Stimulated activated CD4-positive, alpha-beta T cell treated with anti-CD3 and anti-CD28 coated beads, Interleukin-1b, Interleukin-23, amount 100 ng/mL, for 4 hours (primary cell): ENCODE data around the gene RASA2.

Experiments
- DNase-seq, 2 donors: peaks; one replicate each; pipeline ENCODE4 v3.0.0-alpha.2; 2020; ENCODE audit warnings: low read depth in 2 of 2

Gene RASA2, protein sequence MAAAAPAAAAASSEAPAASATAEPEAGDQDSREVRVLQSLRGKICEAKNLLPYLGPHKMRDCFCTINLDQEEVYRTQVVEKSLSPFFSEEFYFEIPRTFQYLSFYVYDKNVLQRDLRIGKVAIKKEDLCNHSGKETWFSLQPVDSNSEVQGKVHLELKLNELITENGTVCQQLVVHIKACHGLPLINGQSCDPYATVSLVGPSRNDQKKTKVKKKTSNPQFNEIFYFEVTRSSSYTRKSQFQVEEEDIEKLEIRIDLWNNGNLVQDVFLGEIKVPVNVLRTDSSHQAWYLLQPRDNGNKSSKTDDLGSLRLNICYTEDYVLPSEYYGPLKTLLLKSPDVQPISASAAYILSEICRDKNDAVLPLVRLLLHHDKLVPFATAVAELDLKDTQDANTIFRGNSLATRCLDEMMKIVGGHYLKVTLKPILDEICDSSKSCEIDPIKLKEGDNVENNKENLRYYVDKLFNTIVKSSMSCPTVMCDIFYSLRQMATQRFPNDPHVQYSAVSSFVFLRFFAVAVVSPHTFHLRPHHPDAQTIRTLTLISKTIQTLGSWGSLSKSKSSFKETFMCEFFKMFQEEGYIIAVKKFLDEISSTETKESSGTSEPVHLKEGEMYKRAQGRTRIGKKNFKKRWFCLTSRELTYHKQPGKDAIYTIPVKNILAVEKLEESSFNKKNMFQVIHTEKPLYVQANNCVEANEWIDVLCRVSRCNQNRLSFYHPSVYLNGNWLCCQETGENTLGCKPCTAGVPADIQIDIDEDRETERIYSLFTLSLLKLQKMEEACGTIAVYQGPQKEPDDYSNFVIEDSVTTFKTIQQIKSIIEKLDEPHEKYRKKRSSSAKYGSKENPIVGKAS

DNA sequence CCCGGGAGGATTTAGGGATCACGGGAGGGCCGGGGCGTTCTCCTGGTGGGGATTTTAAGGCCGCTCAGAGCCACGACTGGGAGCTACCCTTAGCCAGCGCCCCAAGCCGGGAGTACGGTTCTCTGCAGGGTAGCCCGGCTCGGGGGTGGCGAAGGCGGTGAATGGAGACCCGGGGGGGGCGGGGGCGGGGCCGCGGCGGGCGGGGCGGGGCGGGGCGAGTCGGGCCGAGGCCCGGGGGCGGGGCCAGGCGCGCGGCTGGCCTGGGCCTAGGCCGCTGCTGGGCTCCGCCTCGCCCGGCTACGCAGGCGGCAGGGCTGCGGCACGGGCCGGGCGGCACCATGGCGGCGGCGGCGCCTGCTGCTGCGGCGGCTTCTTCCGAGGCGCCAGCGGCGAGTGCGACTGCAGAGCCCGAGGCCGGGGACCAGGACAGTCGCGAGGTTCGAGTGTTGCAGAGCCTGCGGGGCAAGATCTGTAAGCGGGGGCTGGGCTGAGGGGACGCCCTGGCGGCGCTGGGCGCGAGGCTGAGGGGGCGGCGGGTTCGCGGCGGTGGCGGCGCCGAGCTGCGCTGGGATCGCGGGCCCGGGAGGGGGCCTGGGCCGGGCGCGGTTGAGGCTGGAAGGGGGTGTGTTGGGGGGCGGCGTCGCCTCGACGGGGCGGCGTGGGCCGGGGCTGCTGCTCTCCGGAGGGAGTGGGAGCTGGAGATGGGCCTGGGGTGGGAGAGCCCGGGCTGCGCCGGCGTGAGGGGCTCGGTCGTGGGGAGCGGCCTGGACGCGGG lies at the start of gene RASA2:
TSS of gene RASA2 (plus strand) at position 282 of the 775 bp plus-strand sequence. CDS start at position 339, 57 bp downstream.
- peak; percentile 46 to 60 for DNase-seq

DNA sequence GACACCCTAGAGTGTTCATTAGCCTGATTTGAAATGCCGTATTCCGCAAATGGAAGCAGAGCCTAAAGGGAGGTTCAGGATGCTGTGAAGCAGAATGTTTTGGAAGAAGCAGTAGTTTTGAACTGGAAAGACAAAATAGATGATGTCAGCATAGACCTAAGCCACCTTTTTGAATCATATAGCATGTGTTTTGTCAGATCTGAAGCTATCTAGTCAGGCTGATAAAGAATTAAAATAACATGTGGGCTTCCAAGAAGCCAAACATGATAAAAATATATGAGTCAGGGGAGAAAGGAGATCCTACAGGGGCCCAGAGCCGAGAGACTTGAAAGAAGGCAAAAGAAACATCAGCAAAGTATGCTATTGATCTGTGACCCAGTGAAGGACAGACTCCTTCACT lies 47.2 kb upstream of the RASA2 start:
- DNase-seq: no peak

DNA sequence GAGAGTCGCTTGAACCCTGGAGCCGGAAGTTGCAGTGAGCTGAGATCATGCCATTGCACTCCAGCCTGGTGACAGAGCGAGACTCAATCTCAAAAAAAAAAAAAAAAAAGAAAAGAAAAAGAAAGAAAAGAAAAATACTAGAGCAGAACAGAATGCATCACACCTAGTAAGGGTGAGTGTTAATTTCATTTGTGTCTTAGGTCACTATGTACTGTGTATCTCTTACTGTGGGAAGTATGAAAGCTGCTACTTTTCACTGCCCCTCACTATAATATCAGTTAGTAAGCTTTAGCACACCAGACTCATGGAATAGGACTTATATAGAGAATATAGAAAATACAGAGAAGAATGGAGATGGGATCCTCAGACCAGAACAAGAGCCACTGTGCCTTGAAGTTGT lies 45.9 kb upstream of the RASA2 start:
- no peak for DNase-seq

DNA sequence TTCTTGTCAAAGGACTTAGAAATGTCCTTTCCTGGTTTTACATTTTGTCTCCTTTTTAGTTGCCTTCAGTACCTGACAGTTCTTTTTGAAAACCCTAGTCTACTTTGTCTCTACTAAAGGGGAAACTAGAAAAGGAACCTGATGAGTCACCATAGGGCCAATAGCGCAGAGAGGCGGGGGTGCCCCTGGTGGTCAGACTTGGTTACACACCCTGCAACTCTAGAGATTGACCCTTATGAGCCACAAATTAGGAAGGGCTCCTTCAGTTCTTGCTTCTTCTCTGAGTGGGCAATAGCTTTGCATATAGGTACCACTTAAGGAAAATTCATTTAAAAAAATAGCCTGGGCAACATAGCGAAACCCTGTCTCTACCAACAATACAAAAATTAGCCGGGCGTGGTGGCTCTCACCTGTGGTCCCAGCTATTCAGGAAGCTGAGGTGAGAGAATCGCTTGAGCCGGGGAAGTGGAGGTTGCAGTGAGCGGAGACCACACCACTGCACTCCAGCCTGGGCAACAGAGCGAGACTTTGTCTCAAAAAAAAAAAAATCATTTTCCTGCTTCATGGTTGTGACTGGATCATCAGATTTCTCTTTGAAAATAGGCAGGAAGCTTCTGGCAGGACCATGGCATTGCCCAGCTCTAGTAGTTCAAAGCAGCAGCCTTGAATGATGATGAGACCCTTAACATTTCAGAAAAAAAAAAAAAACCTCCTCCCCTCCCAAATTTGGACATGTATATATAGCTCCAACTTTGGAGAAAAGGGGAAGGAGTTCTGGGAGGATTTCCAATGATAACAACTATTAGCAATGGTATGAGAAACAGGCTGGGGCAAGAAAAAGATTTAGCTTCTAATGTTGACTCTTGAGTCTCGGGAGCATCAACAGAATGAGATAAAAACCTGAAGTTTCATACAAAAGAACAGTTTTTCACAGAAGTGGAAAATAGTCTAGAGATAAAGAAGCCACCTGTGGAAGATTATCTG lies 45.2 kb upstream of the RASA2 start:
- DNase-seq: peak; percentile 59 to 74

DNA sequence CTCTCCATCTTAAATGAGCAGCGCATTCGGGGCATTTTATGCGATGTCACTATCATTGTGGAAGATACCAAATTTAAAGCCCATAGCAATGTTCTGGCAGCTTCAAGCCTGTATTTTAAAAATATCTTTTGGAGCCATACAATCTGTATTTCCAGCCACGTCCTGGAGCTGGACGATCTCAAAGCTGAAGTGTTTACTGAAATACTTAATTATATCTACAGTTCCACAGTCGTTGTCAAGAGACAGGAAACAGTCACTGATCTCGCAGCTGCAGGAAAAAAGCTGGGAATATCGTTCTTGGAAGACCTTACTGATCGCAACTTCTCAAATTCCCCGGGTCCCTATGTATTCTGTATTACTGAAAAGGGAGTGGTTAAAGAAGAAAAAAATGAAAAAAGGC lies 44.4 kb upstream of the RASA2 start:
- no peak for DNase-seq

DNA sequence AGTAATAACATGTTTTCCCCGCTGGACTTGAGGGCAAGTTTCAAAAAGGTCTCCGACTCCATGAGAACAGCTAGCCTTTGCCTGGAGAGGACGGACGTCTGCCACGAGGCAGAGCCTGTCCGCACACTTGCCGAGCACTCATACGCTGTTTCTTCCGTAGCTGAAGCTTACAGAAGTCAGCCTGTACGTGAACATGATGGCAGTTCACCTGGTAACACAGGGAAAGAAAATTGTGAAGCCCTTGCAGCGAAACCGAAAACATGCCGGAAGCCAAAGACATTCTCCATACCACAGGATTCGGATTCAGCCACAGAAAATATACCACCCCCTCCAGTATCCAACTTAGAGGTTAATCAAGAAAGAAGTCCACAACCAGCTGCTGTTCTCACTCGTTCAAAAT lies 43.9 kb upstream of the RASA2 start:
- no peak for DNase-seq

DNA sequence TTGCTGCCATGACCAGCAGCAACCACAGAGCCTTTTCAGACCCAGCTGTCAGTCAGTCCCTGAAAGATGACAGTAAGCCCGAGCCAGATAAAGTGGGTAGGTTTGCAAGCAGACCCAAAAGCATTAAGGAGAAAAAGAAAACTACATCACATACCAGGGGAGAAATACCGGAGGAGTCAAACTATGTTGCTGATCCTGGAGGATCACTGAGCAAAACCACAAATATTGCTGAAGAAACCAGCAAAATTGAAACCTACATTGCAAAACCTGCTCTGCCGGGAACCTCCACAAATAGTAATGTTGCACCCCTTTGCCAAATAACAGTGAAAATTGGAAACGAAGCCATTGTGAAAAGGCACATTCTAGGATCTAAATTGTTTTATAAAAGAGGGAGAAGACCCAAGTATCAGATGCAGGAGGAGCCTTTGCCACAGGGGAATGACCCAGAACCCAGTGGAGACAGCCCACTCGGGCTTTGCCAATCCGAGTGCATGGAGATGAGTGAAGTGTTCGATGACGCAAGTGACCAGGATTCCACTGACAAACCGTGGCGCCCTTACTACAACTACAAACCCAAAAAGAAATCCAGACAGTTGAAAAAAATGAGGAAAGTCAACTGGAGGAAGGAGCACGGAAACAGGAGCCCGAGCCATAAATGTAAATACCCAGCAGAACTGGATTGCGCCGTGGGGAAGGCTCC lies 42.1 kb upstream of the RASA2 start:
- no peak for DNase-seq

DNA sequence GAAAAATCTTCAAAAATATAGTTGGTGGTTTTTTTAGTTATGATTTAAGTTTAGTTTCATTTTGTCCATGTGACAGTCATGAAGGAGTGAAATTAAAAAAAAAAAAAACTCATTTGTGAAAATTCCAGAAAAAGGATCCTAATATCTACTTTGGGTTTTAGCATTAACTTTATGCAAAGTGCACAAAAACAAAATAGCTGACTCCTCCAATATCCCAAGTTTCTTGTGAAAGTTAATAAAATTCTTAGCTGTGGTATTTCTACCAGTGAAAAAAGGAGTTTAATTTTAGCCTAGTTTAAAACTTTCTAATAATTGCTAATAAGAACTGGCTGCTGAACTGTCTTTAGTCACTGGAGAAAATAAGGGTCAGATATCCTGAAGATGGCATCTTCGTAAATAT lies 40.8 kb upstream of the RASA2 start:
- DNase-seq: no peak

DNA sequence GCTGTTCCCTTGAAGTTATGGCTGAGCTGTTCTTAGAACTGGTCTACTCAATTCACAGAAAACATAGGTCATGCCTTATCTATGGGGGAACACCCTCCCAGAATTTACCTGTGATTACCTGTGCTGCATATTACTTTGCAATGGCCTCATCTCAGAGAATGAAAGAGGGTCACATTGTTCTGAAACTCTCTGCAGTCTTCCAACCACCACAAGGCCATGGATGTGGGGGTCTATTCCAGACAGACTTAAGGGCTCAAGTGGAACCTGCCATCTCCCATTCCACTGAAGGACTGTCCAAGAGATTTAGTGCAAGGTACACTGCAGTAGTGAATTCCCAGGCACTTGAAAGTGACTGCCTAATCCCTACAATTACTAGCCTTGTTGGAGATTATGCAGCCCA lies 40.1 kb upstream of the RASA2 start:
- no peak for DNase-seq

DNA sequence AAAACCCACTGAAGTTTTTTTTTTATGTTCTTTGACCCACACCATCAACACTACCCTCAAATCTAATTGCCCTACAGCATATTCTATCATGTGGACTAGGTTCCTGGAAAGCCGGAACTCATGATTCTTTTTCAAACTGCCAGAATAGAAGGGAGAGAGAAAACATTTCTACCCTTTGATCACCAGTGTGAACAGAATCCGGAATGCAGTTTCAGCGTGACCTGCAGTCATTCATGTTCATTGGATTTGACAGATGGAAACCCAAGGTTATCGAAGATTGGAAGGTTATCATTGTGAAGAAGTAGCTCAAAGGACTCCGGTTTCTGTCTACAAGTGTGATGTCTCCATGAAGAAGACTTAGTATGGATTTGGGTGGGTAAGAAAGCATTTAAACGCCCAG lies 39.4 kb upstream of the RASA2 start:
- no peak for DNase-seq

DNA sequence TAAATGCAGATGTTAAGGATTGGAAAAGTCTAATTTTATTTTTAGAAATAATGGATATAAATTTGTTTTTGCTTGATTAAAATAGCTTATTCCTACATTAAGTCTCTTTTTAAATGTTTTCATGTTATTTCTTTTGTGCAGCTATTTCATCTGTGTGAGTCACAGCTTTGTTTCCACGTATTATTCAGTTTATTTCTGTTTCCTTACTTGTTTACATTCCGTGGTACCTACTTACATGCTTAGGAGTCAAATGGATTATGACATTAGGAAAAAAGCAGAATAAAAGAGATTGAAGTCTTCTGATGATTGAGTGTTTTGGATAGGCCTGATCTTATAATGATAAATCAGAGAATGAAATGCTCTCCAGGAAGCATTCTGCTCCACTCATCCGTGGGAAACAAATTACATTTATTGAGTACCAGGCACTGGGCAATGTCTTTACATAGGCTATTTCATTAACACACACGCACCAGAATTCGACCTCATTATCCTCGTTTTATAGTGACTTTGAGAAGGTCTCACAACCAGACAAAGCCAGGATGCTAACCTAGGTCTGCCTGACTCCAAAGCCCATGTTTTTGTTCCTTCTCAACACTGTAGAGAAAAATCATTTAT lies 38.1 kb upstream of the RASA2 start:
- no peak for DNase-seq

DNA sequence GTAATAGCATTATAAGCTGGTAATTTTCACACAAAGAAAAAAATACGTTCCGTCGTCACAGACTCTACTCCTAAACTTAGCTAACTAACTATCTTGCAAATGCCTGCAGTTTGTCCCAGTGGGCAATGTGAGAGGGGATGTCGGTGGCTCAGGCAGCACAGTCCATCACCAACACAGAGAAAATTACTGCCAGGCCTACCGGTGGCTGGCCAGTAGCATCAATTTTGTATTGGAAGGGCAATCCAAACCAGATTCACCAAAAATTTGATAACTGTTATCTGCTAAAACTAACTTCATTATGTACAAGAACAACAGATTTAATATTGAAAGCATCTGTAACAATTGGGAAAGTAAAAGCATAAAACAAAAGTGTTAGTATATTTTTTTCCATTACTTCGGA lies 37.4 kb upstream of the RASA2 start:
- DNase-seq: no peak

DNA sequence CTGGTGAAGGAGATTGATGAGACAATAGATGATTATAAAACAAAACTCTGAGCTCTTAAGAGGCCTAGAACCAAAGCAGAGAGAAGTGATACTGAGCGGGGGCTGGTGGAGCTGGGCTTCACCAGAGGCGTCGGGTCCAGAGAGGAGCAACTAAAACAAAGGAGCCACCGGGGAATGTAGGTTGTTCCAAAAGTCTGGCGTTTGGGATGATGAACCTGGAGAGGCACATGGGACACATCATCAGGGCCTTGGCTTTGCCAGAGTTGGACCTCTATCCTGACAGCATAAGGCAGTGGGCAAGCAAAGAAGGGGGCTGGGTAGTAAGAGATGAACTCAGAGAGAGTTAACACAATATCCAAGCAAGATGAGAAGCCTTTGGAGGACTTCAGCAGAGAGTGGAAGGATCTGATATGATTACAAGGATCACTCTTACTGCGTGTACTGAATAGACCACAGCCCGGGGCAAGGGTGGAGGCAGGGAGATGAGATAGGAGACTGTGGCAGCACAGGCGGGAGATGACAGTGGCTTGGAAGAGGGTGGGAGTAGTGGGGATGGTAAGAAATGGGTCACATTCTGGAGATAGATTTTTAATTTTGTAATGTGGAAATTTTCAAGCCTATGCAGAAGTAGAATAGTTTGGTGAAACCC lies 36.0 kb upstream of the RASA2 start:
- no peak for DNase-seq

DNA sequence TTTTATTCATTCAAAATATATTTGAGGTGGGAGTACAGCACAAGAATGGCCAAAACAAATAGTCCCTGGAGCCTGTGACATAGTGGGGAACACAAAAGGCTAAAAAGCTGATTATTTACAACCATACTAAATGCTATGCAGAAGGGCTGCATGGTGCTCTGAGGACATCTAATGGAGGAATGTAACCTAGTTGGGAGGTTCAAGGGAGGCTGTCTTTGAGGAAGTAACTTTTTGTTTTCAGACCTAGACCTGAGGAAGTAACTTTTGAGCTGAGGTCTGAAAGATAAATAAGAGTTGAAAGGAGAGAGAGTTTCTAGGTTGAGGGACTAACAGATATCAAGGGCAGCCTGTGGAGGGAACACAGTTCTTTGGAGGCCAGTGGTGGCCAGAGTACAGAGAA lies 34.8 kb upstream of the RASA2 start:
- DNase-seq: peak in 1 of 2 donors; percentile 17

DNA sequence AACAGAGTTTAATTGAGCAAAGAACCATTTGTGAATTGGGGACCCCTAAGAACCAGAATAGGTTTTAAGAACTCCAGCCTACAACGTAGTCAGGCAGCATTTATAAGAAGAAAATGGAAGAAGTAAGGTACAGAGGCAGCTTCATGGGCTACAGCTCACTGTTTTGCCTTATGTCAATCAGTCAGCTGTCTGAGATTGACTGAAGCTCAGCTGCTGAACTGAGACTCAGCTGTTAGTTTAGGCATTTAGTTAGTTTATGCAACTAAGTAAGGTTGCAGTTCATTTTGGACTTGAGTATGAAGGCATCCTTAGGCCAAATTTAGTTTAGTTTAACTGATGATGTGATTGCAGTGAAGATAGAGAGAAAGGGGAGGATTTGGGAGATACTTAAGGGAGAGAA lies 34.1 kb upstream of the RASA2 start:
- DNase-seq: no peak

DNA sequence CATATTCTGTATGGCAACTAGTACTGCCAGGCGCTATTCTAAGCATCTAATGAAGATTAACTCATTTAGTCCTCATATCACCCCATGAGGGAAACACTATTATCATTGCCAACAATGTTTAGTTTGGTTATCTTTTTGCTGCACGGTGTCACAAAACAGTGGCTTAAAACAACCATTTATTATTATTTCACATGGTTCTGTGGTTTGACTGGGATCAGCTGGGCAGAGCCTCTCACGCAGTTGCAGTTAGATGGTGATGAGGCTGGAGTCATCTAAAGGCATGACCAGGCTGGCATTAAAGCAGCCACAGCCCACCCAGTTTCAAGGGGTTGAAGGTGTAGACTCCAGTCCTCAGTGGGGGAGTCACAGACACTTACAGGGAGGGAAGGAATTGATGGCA lies 32.8 kb upstream of the RASA2 start:
- DNase-seq: no peak

DNA sequence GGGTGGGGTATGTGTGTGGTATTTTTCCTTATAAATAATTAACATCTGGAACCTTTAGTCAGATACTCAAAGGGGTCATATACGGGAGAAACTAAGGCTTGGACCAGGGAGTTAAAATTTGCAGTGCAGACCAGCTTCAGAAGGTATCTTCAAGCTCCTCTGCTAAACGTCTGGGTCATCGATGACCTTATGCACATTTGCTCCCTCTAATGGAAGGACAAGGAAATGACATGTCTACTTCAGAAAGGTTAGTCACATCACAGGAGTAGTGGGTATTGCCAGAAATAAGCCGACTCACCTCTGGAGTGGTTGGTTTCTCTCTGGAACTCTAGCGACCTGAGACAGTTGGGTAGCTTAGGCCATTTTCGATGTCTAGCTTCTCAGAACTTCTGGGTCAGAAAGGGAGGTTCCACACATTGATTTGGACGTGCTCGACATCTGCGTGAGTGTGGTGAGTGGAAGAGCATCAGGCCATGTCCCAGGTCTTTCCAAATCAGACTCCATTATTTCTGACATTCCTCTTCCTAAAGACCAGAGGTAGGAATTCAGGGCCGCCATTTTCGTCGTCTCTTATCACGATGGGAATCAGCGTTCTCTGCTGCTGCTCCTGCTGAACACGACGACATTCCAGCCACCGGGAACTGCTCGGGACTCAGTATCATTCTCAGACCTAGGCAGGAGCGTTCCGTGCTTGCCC lies 31.8 kb upstream of the RASA2 start:
- peak in 1 of 2 donors; percentile 11 for DNase-seq

DNA sequence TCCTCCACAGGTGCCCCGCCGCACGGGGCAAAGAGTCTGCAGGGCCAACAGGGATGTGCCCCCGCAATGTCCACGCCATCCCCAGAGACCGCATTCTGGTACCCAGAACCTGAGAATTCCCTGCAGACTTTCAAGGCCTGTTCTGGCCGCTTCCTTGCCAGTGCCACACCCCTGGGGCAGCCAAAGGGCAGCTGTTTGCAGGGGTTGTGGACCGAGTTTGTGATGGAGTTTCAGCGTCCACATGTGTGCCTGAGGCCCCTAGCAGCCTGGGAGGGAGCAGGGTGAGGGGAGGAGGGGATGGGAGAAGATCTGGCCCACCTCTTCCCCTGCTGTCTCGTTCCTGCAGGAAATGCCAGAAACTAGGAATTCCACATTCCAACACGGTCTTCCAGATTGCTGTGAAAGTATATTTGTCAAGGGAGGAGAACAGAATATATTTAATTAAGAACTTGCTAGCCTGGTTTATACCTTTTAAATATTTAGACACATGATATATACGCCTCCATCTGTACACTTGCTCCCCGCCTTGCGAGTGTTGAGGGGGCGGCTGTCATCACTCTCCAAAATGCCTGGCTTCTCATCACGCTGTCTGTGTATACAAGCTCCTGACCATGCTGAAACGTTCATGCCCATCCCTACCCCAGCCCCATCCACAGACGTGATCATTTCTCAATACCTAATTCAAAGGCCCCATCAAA lies 31.1 kb upstream of the RASA2 start:
- no peak for DNase-seq
